HepG2 (cell line): Measurements from ENCODE around the gene DNAI2.

Source experiments
- TF ChIP-seq, protein P1 (sequence below), 2 experiments: sonication (generic) in 1 of 2; formaldehyde crosslinking in 1 of 2; IDR thresholded peaks; 2 replicates each; pipeline versions ENCODE4 v1.5.1 to v1.6.1; 2011 to 2020; ENCODE audit warnings: borderline replicate concordance in 1 of 2, low read depth in 1 of 2, low read length in 1 of 2, mild to moderate bottlenecking in 1 of 2, missing genetic modification reagents in 1 of 2, moderate library complexity in 1 of 2
- TF ChIP-seq, protein P2 (sequence below), 2 experiments: fragments of 450-650 bp in 1 of 2; sonication (generic) in 1 of 2; formaldehyde crosslinking in 1 of 2; IDR thresholded peaks; 2 replicates each; pipeline versions ENCODE4 v1.6.1 to v1.8.0; 2016 to 2022; ENCODE audit warnings: antibody characterized with exemption in 1 of 2, mild to moderate bottlenecking in 1 of 2, missing genetic modification reagents in 1 of 2
- TF ChIP-seq, protein P3 (sequence below): sonication (generic); formaldehyde crosslinking; IDR thresholded peaks from 2 replicates; pipeline ENCODE4 v1.5.0; 2020; ENCODE audit warnings: mild to moderate bottlenecking, missing genetic modification reagents, moderate library complexity

- TF ChIP-seq, protein P1, sequence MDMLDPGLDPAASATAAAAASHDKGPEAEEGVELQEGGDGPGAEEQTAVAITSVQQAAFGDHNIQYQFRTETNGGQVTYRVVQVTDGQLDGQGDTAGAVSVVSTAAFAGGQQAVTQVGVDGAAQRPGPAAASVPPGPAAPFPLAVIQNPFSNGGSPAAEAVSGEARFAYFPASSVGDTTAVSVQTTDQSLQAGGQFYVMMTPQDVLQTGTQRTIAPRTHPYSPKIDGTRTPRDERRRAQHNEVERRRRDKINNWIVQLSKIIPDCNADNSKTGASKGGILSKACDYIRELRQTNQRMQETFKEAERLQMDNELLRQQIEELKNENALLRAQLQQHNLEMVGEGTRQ (IDR thresholded peaks at IDR 0.05; ENCODE audit: low read depth, low read length) = no peak
- TF ChIP-seq, protein P1 (CRISPR knock-in tag; IDR thresholded peaks at IDR 0.05; ENCODE audit: borderline replicate concordance) = no peak
- TF ChIP-seq, protein P2, sequence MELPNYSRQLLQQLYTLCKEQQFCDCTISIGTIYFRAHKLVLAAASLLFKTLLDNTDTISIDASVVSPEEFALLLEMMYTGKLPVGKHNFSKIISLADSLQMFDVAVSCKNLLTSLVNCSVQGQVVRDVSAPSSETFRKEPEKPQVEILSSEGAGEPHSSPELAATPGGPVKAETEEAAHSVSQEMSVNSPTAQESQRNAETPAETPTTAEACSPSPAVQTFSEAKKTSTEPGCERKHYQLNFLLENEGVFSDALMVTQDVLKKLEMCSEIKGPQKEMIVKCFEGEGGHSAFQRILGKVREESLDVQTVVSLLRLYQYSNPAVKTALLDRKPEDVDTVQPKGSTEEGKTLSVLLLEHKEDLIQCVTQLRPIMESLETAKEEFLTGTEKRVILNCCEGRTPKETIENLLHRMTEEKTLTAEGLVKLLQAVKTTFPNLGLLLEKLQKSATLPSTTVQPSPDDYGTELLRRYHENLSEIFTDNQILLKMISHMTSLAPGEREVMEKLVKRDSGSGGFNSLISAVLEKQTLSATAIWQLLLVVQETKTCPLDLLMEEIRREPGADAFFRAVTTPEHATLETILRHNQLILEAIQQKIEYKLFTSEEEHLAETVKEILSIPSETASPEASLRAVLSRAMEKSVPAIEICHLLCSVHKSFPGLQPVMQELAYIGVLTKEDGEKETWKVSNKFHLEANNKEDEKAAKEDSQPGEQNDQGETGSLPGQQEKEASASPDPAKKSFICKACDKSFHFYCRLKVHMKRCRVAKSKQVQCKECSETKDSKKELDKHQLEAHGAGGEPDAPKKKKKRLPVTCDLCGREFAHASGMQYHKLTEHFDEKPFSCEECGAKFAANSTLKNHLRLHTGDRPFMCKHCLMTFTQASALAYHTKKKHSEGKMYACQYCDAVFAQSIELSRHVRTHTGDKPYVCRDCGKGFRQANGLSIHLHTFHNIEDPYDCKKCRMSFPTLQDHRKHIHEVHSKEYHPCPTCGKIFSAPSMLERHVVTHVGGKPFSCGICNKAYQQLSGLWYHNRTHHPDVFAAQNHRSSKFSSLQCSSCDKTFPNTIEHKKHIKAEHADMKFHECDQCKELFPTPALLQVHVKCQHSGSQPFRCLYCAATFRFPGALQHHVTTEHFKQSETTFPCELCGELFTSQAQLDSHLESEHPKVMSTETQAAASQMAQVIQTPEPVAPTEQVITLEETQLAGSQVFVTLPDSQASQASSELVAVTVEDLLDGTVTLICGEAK (IDR thresholded peaks at IDR 0.05) = no peak
- TF ChIP-seq, protein P2 (CRISPR knock-in tag; IDR thresholded peaks at IDR 0.05) = no peak
- TF ChIP-seq, protein P3, sequence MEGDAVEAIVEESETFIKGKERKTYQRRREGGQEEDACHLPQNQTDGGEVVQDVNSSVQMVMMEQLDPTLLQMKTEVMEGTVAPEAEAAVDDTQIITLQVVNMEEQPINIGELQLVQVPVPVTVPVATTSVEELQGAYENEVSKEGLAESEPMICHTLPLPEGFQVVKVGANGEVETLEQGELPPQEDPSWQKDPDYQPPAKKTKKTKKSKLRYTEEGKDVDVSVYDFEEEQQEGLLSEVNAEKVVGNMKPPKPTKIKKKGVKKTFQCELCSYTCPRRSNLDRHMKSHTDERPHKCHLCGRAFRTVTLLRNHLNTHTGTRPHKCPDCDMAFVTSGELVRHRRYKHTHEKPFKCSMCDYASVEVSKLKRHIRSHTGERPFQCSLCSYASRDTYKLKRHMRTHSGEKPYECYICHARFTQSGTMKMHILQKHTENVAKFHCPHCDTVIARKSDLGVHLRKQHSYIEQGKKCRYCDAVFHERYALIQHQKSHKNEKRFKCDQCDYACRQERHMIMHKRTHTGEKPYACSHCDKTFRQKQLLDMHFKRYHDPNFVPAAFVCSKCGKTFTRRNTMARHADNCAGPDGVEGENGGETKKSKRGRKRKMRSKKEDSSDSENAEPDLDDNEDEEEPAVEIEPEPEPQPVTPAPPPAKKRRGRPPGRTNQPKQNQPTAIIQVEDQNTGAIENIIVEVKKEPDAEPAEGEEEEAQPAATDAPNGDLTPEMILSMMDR (CRISPR knock-in tag) = no peak
Observed at GRCh38 chr17:74270333-74270732, 3.7 kb upstream of the DNAI2 start.
